ENCODE results near the gene TCERG1L. TPM values are rescaled to one million over a fixed set of nuclear protein-coding genes. Genes with fewer than 3 reads are reported as not detected.

The TCERG1L gene
- total and polyA plus RNA-seq, 4 donors, result not detected

- intact Hi-C loops (cut with DNase I), result no loop called here
- no peak overlapping the region for H3K27ac ChIP-seq (ENCODE audit: low read depth in 1 of 2, low read length in 2 of 2)
- ATAC-seq (ENCODE audit: low FRiP score), result no peak
- H3K27me3 ChIP-seq (ENCODE audit: control insufficient read depth in 1 of 2, insufficient read depth in 2 of 2, low read length in 1 of 2), result no peaks in the 10 kb centered on the region
- no peak overlapping the region for H3K4me3 ChIP-seq (ENCODE audit: low read length in 2 of 2)
- WGBS, 2 donors, result 85 to 86% methylated on average over 17 of the region's 17 CpGs
- H3K4me1 ChIP-seq (ENCODE audit: control insufficient read depth in 1 of 2, insufficient read depth in 2 of 2, low read length in 2 of 2), result no peaks in the 10 kb centered on the region
- H3K36me3 ChIP-seq (ENCODE audit: control insufficient read depth in 1 of 2, insufficient read depth in 2 of 2, low read length in 1 of 2), result no peaks in the 10 kb centered on the region
- DNase-seq, result no peak
- H3K9me3 ChIP-seq (ENCODE audit: control insufficient read depth, low read length), result no peaks in the 10 kb centered on the region
Observed at GRCh38 chr10:131260452-131261211, 50.9 kb downstream of the TCERG1L start.

DNA sequence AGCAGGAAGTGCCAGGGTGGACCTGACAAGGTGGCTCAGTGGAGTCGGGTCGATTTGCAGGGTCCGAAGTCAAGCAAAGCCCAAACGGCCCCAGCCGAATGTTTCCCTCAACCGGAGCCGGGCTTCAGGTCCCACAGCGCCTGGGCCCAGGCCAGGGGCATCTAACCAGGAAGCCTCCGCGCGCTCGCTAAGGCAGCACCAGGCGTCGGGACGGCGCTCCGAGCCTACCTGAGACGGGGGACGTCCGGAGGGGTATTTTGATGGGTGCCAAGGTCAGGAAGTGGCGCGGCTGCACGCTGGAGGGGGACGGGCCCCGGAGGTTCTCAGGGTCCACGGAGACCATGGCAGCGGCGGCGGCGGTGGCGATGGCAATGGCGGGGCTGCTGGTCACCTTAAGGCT is 51.5 kb downstream of the TCERG1L start:
- Histone ChIP-seq H3K4me1 (ENCODE audit: control insufficient read depth in 1 of 2, insufficient read depth in 2 of 2, low read length in 2 of 2) (no peaks in the 10 kb centered on the region), H3K4me3 (ENCODE audit: low read length in 2 of 2) (no peak overlapping the region), H3K27me3 (ENCODE audit: control insufficient read depth in 1 of 2, insufficient read depth in 2 of 2, low read length in 1 of 2) (no peaks in the 10 kb centered on the region), H3K27ac (ENCODE audit: low read depth in 1 of 2, low read length in 2 of 2) (no peak overlapping the region), H3K36me3 (ENCODE audit: control insufficient read depth in 1 of 2, insufficient read depth in 2 of 2, low read length in 1 of 2) (no peaks in the 10 kb centered on the region), H3K9me3 (ENCODE audit: control insufficient read depth, low read length) (no peaks in the 10 kb centered on the region)
- ATAC-seq (ENCODE audit: low FRiP score) (no peak), DNase-seq (peak in 1 of 2 donors; percentile 75)
- intact Hi-C loops (cut with DNase I), result no loop called here
- 92% methylated on average over 30 to 32 of the region's 32 CpGs for WGBS, 2 donors

- H3K27me3 ChIP-seq (ENCODE audit: control insufficient read depth in 1 of 2, insufficient read depth in 2 of 2, low read length in 1 of 2), result no peaks in the 10 kb centered on the region
- intact Hi-C loops (cut with DNase I), result no loop called here
- no peak overlapping the region for H3K4me3 ChIP-seq (ENCODE audit: low read length in 2 of 2)
- no peaks in the 10 kb centered on the region for H3K36me3 ChIP-seq (ENCODE audit: control insufficient read depth in 1 of 2, insufficient read depth in 2 of 2, low read length in 1 of 2)
- ATAC-seq (ENCODE audit: low FRiP score) (no peak), DNase-seq (peak in 1 of 2 donors; percentile 60)
- no peak overlapping the region for H3K27ac ChIP-seq (ENCODE audit: low read depth in 1 of 2, low read length in 2 of 2)
- 76 to 79% methylated on average over 11 of the region's 11 CpGs for WGBS, 2 donors
- no peaks in the 10 kb centered on the region for H3K4me1 ChIP-seq (ENCODE audit: control insufficient read depth in 1 of 2, insufficient read depth in 2 of 2, low read length in 2 of 2)
- H3K9me3 ChIP-seq (ENCODE audit: control insufficient read depth, low read length), result no peaks in the 10 kb centered on the region
Observed at GRCh38 chr10:131259535-131259934, 52.0 kb downstream of the TCERG1L start.

- ATAC-seq (ENCODE audit: low FRiP score), result no peak
- no peaks in the 10 kb centered on the region for H3K4me1 ChIP-seq (ENCODE audit: control insufficient read depth in 1 of 2, insufficient read depth in 2 of 2, low read length in 2 of 2)
- no peak overlapping the region for H3K4me3 ChIP-seq (ENCODE audit: low read length in 2 of 2)
- H3K9me3 ChIP-seq (ENCODE audit: control insufficient read depth, low read length), result no peaks in the 10 kb centered on the region
- WGBS, 2 donors, result 88 to 90% methylated on average over 9 of the region's 9 CpGs
- intact Hi-C loops (cut with DNase I), result no loop called here
- no peaks in the 10 kb centered on the region for H3K36me3 ChIP-seq (ENCODE audit: control insufficient read depth in 1 of 2, insufficient read depth in 2 of 2, low read length in 1 of 2)
- H3K27me3 ChIP-seq (ENCODE audit: control insufficient read depth in 1 of 2, insufficient read depth in 2 of 2, low read length in 1 of 2), result no peaks in the 10 kb centered on the region
- peak in 1 of 2 donors; percentile 64 for DNase-seq
- no peak overlapping the region for H3K27ac ChIP-seq (ENCODE audit: low read depth in 1 of 2, low read length in 2 of 2)
Observed at GRCh38 chr10:131258256-131258655, 53.3 kb downstream of the TCERG1L start.

GRCh38 chr10:131257027-131257426 is 54.5 kb downstream of the TCERG1L start:
- H3K36me3 ChIP-seq (ENCODE audit: control insufficient read depth in 1 of 2, insufficient read depth in 2 of 2, low read length in 1 of 2), result no peaks in the 10 kb centered on the region
- WGBS, 2 donors, result 78 to 81% methylated on average over 11 of the region's 11 CpGs
- intact Hi-C loops (cut with DNase I), result no loop called here

GRCh38 chr10:131254859-131255252 is 56.7 kb downstream of the TCERG1L start:
- Histone ChIP-seq H3K27me3 (ENCODE audit: control insufficient read depth in 1 of 2, insufficient read depth in 2 of 2, low read length in 1 of 2) (no peaks in the 10 kb centered on the region), H3K9me3 (ENCODE audit: control insufficient read depth, low read length) (no peaks in the 10 kb centered on the region), H3K4me3 (ENCODE audit: low read length in 2 of 2) (no peak overlapping the region), H3K36me3 (ENCODE audit: control insufficient read depth in 1 of 2, insufficient read depth in 2 of 2, low read length in 1 of 2) (no peaks in the 10 kb centered on the region), H3K27ac (ENCODE audit: low read depth in 1 of 2, low read length in 2 of 2) (no peak overlapping the region), H3K4me1 (ENCODE audit: control insufficient read depth in 1 of 2, insufficient read depth in 2 of 2, low read length in 2 of 2) (no peaks in the 10 kb centered on the region)
- no peak for DNase-seq
- WGBS, 2 donors, result 69% methylated on average over 4 of the region's 4 CpGs
- intact Hi-C loops (cut with DNase I), result no loop called here
- no peak for ATAC-seq (ENCODE audit: low FRiP score)

More at GRCh38 chr10:131257027-131257426, 54.5 kb downstream of the TCERG1L start:
- no peaks in the 10 kb centered on the region for H3K9me3 ChIP-seq (ENCODE audit: control insufficient read depth, low read length)
- H3K4me1 ChIP-seq (ENCODE audit: control insufficient read depth in 1 of 2, insufficient read depth in 2 of 2, low read length in 2 of 2), result no peaks in the 10 kb centered on the region
- H3K27ac ChIP-seq (ENCODE audit: low read depth in 1 of 2, low read length in 2 of 2), result no peak overlapping the region
- DNase-seq (peak in 1 of 2 donors; percentile 60), ATAC-seq (ENCODE audit: low FRiP score) (no peak)
- no peaks in the 10 kb centered on the region for H3K27me3 ChIP-seq (ENCODE audit: control insufficient read depth in 1 of 2, insufficient read depth in 2 of 2, low read length in 1 of 2)
- no peak overlapping the region for H3K4me3 ChIP-seq (ENCODE audit: low read length in 2 of 2)

- peak in 1 of 2 donors; percentile 67 for DNase-seq
- Histone ChIP-seq H3K4me3 (ENCODE audit: low read length in 2 of 2) (no peak overlapping the region), H3K9me3 (ENCODE audit: control insufficient read depth, low read length) (no peaks in the 10 kb centered on the region), H3K27ac (ENCODE audit: low read depth in 1 of 2, low read length in 2 of 2) (no peak overlapping the region), H3K4me1 (ENCODE audit: control insufficient read depth in 1 of 2, insufficient read depth in 2 of 2, low read length in 2 of 2) (no peaks in the 10 kb centered on the region), H3K36me3 (ENCODE audit: control insufficient read depth in 1 of 2, insufficient read depth in 2 of 2, low read length in 1 of 2) (no peaks in the 10 kb centered on the region), H3K27me3 (ENCODE audit: control insufficient read depth in 1 of 2, insufficient read depth in 2 of 2, low read length in 1 of 2) (no peaks in the 10 kb centered on the region)
- 87 to 90% methylated on average over 22 of the region's 22 CpGs for WGBS, 2 donors
- no peak for ATAC-seq (ENCODE audit: low FRiP score)
- intact Hi-C loops (cut with DNase I), result no loop called here
Observed at GRCh38 chr10:131253931-131254858, 57.3 kb downstream of the TCERG1L start.

DNA sequence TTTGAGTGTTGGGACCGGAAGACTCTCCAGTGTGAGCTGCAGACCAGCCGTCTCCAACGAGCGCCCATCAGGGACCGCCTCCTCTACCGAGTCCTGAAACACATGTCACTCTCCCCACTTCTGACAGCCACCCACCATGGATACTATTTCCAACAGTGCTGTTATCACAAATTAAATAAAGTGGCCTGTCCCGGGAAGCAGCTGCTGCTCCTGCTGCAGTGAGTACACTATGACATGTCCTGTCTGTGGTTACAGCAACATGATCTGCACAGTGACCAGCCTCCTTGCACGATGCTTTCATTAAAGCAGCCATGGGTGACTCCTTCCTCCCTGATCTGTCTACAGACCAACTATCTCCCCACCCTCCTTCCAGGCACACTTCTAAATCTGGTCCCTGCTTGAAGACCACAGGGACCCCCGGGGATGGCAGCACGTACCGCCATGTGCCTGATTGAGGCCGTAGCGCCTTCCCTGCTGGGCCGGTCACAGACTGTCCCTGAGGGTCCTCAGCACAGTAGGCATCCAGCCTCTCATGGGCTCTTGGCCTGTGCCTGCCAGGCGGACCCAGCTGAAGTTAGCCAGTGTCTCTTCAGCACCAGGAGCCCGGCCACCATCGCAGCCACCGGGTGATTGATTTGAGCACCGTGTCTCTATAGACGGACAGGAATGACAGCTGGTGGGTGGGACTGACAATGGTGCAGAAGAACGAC is 58.8 kb downstream of the TCERG1L start:
- H3K4me3 ChIP-seq (ENCODE audit: low read length in 2 of 2), result no peak overlapping the region
- H3K36me3 ChIP-seq (ENCODE audit: control insufficient read depth in 1 of 2, insufficient read depth in 2 of 2, low read length in 1 of 2), result no peaks in the 10 kb centered on the region
- no peaks in the 10 kb centered on the region for H3K27me3 ChIP-seq (ENCODE audit: control insufficient read depth in 1 of 2, insufficient read depth in 2 of 2, low read length in 1 of 2)
- H3K9me3 ChIP-seq (ENCODE audit: control insufficient read depth, low read length), result no peaks in the 10 kb centered on the region
- intact Hi-C loops (cut with DNase I), result no loop called here
- no peak for ATAC-seq (ENCODE audit: low FRiP score)
- WGBS, 2 donors, result 68 to 72% methylated on average over 21 of the region's 21 CpGs
- H3K27ac ChIP-seq (ENCODE audit: low read depth in 1 of 2, low read length in 2 of 2), result no peak overlapping the region
- no peaks in the 10 kb centered on the region for H3K4me1 ChIP-seq (ENCODE audit: control insufficient read depth in 1 of 2, insufficient read depth in 2 of 2, low read length in 2 of 2)
- DNase-seq, result peak in 1 of 2 donors; percentile 67
